HG03039 (cell line): ENCODE data around the gene PRM1.

Experiments
- ATAC-seq: cut with Tn5 transposase; IDR thresholded peaks from one replicate; pipeline ENCODE4 v1.9.1; 2021; ENCODE audit warnings: mild to moderate bottlenecking, moderate library complexity; ENCODE audit not compliant: unreplicated experiment

The PRM1 gene

DNA sequence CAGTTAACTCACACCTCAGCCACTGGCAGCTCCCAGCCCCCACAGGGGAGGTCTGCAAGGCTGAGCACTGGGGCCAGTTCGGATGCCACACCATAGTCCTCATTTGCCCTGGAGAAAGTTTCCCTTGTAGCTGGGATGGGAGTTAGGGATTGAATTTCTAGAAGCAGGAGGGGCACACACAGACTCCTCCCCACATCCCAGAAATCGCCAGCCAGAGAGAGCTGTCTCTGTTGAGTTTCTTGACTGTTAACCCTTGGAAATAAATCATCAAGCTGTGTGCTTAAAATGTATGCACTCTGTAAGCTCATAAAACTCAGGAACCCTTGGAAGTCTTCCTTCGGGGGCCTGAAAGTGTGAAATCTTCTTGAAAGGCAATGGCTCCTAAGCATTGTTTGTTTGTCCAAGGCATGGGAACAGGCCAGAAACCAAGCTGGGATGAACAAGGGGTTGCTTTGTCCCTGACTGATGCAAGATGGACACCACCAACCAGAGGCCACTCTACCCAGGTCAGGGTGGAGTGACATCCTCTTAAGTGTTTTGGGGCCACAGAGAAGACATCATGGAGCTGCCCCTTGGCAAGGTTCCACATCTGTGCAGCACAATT lies 7.3 kb downstream of the PRM1 start:
- no peak for ATAC-seq

DNA sequence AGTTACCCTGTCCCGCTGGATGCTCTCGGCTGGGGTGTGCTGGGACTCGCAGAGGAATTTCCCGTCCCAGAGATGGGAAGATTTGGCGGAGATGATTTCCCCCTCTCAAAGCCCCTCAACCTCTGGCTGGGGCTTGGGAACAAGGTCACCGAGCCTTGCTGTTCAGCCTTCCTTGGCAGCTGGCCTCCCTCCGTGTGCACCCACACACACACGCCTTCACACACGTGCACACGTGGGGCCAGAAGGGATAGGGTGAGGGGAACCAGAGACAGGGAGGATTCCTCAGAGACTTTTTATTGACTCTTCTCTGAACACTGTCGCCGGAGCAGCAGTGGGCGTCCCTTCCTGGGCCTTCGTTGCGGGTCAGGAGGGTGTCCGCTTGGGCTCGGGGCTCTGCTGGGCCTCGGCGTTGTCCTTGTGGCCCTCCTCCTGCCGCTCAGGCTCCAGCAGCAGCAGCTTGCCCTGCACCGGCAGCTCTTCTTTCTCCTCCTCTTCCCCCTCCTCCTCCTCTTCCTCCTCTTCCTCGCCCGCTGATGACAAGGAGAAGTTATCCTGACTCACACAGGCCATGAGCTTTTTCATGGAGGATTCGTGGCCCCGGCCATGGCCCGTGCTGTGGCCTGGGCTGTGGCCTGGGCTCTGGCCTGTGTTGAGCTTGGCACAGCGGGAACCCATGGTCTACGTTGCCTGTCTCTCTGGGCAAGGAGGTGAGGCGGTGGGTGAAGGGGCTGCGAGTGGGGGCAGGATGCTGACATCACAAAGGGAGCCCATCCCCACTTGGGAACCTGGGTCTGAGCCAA lies 8.0 kb downstream of the PRM1 start, which contains the start of gene PRM3:
Gene PRM3 (minus strand): TSS at position 709 of the 800 bp plus-strand sequence. CDS start 34 bp downstream, at position 675.
- ATAC-seq: no peak

- ATAC-seq: no peak
These were observed 8.6 kb downstream of the PRM1 start for GRCh38 chr16:11272484-11272883.

- ATAC-seq: no peak
These were observed 9.5 kb downstream of the PRM1 start for GRCh38 chr16:11271610-11272009.

GRCh38 chr16:11270602-11271162 lies 10.4 kb downstream of the PRM1 start:
- ATAC-seq: no peak

GRCh38 chr16:11268921-11269375 lies 12.2 kb downstream of the PRM1 start, which contains the start of gene TNP2:
TNP2 (minus strand) TSS chr16:11269325; CDS start chr16:11269262, 63 bp downstream.
- no peak for ATAC-seq

DNA sequence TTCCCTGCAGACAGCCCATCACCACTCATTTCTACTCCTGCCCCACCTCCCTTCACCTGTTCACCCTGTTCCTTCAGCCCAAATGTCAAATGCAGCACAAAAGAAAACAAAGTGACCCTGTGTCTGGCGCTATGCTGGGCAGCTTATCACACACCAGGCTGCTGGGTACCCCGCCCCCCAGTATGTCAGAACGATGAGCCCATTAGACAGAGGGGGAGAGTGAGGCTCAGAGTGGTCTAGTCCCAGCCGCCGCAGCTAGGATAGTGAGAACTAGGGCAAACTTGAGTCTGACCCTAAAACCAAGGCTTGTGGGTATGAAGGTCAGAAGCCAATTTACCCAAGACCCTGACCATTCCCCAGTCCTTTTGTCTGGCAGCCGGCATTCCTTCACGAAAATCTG lies 16.0 kb downstream of the PRM1 start:
- no peak for ATAC-seq

GRCh38 chr16:11264155-11264832 lies 16.8 kb downstream of the PRM1 start:
- ATAC-seq: no peak

- ATAC-seq: no peak
These were observed 17.4 kb downstream of the PRM1 start for GRCh38 chr16:11263737-11264136.

GRCh38 chr16:11262915-11263314 lies 18.2 kb downstream of the PRM1 start:
- no peak for ATAC-seq

DNA sequence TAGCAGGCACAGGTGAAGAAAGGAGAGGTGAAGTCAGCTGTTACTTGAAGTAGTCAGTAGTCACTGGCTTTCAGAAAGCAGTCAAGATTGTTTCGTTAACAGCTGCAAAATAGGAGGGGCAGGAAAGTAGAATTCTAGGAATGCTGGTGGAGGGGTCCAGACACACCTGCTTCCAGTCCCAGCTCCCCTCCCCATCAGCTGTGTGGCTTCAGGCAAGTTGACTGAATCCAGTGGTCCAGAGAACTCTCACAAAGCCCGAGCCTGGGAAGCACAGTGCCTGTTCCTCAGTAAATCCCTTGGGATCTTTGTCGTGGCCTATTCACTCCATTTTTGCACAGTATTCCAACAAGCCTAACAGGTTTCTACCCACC lies 20.5 kb downstream of the PRM1 start:
- no peak for ATAC-seq

DNA sequence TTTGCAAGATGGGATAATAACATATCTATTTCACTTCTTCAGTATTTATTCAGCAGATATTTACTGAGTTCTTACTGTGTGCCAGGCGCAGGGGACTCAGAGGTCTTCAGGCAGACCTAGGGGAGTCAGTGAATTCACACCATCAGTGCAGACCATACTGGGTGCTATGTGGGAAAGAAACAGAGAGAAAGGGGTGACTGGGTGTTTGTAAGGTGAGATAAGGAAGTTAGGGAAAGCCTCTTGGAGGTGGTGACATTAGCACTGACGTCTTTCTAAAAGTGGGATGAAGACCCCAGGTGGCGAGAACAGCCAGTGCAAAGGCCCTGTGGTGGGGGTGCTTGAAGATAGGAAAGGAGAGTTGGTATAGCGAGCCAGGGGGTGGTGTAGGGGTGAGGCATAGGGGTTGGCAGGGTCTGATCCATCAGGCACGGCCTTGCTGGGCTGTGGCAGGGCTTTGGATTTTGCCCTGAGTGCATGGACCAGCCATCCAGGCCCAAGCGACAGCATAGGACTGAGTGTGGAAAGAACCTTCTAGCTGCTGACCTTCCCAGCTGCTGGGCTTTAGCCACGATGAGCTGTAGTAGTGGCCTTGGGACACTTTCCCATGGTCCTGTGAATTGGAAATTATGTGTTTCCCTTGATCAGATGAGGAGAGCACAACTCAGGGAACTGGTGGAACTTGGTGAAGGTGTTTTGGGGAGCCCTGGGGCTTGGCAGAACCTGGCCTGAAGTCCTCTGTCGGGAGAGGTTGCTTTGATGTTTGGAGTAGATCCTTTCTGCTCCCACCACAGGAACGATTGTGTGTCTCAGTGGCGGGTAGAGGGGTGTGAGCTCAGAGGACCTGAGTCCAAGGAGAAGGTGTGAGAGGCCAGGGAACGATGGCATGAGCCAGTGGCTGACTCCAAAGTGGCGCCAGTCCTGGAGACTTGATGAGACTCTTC lies 21.2 kb downstream of the PRM1 start:
- no peak for ATAC-seq

DNA sequence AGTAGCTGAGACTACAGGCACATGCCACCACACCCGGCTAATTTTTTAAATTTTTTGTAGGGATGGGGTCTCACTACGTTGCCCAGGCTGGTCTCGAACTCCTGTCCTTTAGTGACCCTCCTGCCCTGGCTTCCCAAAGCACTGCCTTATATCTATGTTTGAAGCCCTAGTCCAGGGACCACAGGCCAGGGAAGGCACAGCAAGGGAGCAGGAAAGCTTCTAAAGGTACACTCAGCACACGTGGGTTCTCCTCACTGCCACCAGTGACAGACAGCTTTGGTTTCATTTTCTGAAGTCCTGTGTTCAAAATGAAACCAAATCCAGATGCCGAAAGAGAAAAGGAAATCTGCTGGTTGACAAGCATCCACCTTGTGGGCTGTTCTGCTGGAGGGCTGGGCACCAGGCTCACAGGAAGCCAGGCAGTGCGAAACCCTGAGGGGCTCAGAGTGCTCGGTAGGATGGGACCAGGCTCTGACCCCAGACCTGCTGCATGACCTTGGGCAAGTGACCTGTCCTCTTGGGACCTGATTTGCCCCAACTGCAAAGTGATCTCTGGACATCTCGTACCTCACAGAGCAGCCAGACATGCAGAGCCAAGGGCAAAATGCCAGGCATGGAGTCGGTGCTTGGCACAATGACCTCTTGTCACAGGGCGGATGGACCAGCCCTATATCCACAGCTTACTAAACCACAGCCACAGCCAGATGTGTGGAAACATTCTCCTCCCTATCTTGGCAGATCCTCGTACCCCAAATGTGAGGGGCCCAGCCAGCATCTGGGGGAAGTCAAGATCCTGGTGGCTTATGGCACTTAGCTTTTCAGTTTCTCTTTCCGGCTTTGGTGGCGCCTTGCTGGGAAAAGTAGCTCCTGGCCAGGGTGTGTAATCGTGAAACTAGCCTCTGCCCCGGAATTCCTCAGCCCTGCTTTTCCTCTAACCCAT lies 22.3 kb downstream of the PRM1 start:
- no peak for ATAC-seq

- no peak for ATAC-seq
These were observed 23.8 kb downstream of the PRM1 start for GRCh38 chr16:11257131-11257938.

DNA sequence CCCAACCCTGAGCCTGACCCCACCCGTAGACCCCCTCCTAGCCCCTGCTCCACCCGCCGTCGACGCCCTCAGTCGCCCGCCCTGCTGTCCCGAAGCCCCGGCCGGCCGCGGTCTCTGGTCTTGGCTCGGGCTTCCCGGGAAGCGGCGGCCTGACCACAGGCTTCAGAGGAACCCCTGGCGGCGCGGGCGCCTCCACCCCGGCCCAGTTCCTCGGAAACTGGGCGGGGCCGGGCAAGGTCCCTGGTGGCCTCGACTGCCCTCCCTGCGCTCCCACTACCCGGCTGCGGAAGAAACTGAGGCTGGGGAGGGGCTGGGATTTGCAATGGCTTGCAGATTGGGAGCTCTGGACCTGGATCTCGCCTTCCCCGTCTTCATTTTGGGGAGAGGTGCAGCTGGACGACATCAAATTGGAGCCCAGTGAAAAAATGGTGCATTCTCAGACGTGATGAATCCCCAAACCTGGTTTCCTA lies 24.4 kb downstream of the PRM1 start:
- no peak for ATAC-seq

DNA sequence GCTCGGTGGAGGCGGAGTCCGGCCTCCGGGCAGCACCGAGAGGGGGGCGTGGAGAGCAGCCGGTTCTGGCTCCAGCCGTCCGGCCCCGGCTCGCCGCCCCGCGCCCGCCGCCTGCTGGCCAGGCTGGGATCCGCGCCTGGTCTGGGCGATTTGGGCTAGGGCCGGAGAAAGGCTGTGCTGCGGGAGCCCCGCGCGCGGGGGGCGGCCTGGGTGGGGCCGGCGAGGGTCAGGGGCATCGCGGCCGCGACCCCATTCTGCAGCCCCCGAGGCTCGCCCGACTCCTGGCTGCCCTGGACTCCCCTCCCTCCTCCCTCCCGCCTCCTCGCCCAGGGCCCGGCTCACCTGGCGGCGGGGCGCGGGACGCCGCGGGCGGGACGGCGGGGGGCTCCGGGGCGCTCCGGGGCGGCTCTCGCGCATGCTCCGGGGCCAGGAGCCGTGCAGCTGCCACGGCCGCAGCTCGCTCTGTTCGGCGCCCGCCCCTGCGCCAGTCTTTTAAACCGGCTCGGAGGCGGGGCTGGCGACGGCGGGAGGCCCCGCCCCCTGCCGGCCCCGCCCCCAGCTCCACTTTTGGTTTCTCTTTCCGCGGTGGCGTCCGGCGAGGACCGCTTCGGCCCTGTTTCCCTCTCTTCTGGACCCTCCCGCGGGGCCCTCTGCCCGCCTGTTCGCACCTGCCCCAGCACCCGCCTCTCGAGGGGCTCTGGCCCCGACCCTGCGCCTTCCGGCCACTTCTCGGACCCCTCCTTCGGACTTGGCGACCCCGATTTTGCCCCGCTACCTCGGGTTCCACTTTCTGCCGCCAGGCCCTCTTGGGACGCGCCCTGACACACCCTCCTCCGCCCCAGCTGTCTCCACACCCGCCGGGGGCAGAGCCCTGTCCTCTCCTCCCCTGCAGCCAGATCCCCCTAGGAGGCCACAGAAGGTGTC lies 25.1 kb downstream of the PRM1 start, which contains the start of gene SOCS1:
Gene SOCS1 (minus strand): TSS at position 468 of the 924 bp plus-strand sequence. CDS start 726 bp downstream, outside the sequence.
- ATAC-seq: peak; percentile 50
